ENCODE data around the gene NET1.
A peak's percentile ranks its signal among the peaks of the same experiment; 100 is the strongest.

Gene NET1

GRCh38 chr10:5485948-5486852, 73.8 kb downstream of the NET1 start:
- DNase-seq = no peak

GRCh38 chr10:5486853-5487235, 74.5 kb downstream of the NET1 start:
- no peak for DNase-seq

GRCh38 chr10:5488272-5489161, 76.2 kb downstream of the NET1 start:
- DNase-seq = no peak

- peak; percentile 38 for DNase-seq
These were observed 77.7 kb downstream of the NET1 start for GRCh38 chr10:5490032-5490431.

- no peak for DNase-seq
These were observed 78.5 kb downstream of the NET1 start for GRCh38 chr10:5490698-5491464.

GRCh38 chr10:5491477-5491876, 79.1 kb downstream of the NET1 start:
- no peak for DNase-seq

DNA sequence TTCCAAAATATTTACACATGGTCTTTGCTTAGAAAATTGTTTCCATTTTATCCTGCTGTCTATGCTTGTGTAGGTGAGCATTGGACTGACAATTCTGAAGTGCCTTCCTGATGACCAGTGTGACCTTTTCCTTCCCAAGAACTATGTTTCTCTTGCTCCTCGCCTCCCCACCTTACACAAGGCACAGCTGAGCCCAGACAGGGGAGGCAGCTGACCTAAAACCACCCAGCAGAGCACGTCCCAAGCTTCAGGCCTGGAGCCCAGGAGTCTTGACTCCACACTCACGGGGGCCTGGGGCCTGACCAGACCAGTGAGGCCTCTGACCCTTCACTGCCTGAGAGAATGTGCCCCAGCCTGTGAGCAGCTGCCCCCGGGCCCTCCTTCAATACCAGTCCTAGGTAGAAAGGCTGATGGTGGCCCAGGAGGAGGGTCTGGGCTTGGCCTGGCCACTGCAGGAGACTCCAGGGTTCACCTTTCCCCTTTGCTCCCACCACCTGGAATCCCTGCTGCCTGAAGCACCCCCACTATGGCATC, 80.0 kb downstream of the NET1 start:
- no peak for DNase-seq

DNA sequence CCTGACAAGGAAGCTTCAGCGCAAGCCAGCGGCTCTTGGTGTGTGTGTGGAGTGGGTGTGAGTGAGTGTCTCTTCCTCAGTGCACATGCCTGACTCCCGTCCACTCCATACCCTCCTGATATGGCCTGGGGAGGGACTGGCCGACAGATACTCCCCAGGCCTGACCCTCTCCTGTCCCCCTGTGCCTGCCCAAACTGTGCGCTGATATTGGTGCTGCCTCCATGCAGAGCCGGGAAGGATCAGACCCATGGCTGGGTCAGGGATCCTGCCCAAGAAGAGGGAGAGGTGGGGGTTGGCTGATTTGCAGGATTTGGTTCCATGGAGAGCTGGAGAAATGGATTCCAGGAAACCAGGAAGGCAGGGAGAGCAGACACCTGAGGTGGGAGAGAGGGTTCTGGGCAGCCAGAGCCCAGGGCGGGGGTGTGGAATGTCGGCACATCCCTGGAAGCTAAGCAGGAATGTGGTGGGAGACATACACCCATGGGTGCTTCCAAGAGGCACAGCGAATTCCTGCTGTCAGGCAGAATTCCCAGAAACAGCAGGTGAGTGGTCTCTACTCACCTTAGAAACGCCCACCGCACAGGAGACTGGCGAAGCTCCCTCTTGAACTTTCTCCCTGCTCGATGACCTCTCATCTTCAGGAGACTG, 80.7 kb downstream of the NET1 start:
- no peak for DNase-seq

GRCh38 chr10:5493691-5494090, 81.3 kb downstream of the NET1 start:
- no peak for DNase-seq

- no peak for DNase-seq
These were observed 82.3 kb downstream of the NET1 start for GRCh38 chr10:5494611-5495010.

DNA sequence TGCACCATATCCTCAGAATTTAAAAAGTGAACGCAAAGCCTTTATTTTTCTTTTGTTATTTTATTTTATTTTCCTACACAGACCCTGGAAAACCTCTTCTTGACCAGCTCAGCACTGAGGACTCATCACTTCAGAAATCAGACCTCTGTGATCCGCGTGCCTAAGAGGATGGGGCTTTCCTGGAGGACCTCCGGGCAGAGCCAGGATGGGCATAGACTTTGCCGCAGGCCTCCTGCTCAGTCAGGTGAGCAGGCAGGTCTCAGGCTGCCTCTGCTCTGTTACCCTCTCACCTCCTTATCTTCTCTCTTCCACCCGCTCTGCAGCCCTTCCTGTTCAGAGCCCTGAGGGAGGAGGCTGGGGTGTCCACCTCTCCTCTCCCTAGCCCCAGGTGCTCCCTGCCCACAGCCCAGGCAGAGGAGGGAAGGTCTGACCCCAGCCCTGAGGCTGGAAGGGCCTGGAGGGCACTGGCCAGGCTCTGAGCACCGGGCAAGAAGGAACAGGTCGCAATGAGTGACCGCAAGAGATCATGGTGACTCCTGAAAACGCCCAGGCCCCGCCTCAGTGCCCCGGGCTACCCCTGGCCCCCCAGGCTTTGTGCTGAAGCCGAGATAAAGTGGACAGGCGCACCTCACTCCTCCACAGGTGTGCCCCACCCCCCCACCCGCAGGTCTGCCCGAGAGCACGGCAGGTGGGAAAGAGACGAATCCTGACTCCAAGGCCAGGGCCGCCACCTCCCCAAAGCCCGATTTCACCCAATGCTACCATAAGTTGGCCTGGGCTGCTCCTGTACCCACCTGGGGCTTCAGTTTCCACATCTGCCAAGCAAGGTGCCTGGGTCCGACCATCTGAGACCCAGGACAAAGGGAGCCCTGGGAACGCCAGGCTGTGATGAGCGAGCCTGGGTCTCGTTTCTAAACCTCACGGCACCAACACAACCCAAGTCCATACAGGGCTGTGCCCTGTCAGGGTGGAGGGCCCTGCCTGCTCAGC, 84.2 kb downstream of the NET1 start:
- DNase-seq = no peak

DNA sequence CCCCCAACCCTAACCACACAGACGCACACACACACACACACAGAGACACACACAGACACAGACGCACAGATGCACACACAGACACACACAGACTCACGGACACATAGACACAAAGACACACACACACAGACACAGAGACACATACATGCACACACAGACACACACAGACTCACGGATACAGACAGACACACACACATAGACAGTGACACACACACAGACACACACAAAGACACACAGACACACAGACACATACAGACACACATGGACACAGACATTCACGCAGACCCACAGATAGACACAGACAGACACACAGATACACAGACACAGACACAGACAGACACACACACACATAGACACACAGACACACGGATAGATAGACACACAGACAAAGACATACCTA, 84.9 kb downstream of the NET1 start:
- no peak for DNase-seq

DNA sequence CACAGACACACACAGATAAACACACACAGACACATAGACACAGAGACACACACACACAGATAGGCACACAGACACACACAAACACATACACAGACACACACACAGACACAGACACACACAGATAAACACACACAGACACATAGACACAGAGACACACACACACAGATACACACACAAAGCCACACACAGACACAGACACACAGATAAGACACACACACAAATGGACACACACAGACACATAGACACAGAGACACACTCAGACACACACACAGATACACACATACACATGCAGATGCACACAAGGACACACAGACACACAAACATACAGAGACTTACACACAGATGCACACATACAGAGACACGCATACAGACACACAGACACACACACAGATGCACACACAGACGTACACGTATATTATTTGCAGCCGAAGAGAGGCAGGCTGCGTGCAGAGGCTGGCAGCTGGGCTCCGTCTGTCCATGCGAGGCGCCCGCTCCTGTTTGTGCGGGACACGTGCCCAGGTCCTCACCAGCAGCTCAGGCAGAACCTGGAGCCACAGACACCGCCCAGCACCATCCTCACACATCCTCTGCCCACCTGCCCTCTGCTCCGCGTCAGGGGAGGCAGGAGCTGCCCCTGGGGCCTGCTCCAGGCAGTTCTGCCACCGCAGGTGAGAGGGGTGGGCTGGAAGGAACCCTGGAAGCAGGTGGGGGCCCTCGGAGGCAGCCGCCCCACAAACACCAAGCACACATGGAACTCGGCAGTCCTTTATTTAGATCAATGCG, 85.8 kb downstream of the NET1 start:
- DNase-seq = no peak

DNA sequence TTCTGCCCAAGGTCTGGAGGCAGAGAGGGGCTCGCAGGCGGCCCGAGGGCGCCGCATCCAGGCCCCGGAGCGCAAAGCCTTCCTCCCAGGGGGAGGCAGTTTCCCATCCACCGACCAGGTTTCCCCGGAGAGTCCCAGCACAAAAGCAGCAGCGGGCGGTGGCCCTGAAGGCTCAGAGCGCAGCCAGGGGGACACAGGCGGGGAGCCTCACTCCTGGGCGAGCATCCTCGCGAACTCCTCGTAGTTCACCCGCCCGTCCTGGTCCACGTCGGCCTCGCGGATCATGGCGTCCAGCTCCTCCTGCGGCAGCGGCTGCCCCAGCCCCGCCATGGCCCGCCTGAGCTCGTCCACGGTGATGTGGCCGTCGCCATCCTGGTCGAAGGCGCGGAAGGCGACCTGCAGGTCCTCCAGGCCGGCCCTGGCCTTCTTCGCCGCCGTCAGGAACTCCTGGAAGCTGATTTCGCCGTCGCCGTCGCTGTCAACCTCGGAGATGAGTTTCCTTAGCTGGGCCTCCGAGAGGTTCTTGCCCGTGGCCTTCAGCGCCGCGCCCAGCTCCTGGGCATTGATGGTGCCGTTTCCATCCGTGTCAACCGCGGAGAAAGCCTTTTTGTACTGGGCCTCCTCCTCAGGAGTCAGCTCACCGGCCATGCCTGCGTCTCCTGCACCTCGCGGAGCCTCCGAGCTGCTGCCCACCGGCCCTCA, 86.6 kb downstream of the NET1 start:
- DNase-seq = no peak

DNA sequence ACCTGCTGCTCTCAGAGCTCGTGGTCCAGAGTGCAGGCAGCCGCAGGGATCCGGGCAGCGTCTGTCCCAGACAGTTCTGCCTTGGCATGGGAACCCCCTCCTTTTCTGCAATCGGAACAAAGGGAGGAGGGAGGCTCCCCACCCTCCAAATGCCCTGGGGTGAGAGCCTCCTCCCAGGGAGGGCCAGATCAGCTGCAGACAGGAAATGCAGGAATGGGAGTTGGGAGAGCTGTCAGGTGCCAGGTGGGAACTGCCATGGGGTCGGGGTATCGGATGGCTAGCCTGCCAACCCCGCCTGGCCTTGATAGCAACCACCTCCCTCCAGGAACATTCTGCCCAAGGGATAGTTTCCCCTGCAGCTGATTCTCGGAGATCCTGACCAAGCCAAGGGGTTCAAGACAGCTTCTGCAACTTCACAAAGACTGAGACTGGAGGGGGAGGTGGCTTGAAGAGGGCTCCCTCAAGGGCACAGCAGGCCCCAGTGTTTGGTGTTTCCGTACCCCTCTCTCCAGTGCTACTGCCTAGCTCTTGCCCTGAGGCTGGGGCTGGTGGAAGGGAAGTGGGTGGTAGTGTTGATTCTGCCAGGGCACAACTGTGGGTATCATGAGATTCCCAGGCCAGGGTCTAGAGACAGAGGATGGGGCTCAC, 87.3 kb downstream of the NET1 start, which contains the start of gene CALML5:
Gene CALML5 (minus strand): TSS at position 78 of the 648 bp plus-strand sequence. CDS start 132 bp downstream, outside the sequence.
- no peak for DNase-seq

GRCh38 chr10:5500162-5500670, 87.9 kb downstream of the NET1 start:
- no peak for DNase-seq

DNA sequence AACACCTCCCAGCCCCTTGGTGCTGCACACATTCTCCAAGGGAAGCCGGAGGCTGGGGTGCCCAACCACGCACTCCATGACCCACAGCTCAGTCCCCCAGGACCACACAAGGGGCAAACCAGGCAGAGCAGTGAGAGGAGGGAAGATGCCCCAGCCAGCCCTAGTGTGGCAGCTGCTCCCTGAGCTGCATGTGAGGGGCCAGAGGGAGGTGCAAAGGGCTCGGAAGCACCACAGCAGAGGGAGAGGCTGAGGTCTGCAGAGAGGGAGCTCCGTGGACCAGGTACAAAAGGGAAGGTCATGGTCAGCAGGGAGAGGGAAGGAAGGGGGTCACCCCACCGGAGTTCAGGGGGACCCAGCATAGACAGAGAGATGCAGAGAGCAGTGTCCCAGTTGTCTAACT, 88.6 kb downstream of the NET1 start:
- no peak for DNase-seq

DNA sequence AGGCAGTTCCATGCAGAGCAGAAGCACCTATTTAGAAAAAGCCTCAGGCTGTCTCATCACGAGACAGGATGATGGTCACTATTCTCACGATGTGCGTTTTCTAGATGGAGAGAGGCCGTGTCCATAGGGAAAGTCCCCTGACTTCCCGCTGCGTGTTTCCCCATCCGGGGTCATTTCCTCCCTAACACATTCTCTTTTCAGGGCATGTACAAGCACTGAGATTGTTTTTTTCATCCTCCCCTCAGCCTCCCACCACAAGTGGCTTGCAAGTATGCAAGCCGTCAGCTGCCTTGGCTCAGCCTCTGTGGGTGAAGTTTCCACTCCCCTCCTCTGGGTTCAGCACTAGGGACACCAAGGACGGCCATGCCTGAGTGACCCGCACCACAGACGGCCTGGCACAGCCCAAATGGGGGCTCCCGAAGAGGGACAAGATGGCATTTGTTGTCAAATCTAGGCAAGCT, 89.7 kb downstream of the NET1 start:
- DNase-seq = peak; percentile 5
